ENCODE data around the gene ZC3H4.

ZC3H4 gene

GRCh38 chr19:47129579-47129978, 16.0 kb upstream of the ZC3H4 start:
- H3K27me3 ChIP-seq (ENCODE audit: insufficient read depth, low read length), result no peaks in the 10 kb centered on the region
- H2AFZ ChIP-seq (ENCODE audit: low read depth, low read length), result no peak overlapping the region
- no peaks in the 10 kb centered on the region for H3K9me3 ChIP-seq (ENCODE audit: low read length)
- H3K4me1 ChIP-seq (ENCODE audit: insufficient read depth, low read length), result peaks cover 18% of the 10 kb centered on the region
- no peak overlapping the region for H3K4me3 ChIP-seq (ENCODE audit: low read length)
- H3K36me3 ChIP-seq (ENCODE audit: insufficient read depth, low read length), result peaks cover 15% of the 10 kb centered on the region

- H3K36me3 ChIP-seq (ENCODE audit: insufficient read depth, low read length), result no peaks in the 10 kb centered on the region
- H3K4me1 ChIP-seq (ENCODE audit: insufficient read depth, low read length), result no peaks in the 10 kb centered on the region
- no peaks in the 10 kb centered on the region for H3K27me3 ChIP-seq (ENCODE audit: insufficient read depth, low read length)
- no peak overlapping the region for H3K4me3 ChIP-seq (ENCODE audit: low read length)
- H2AFZ ChIP-seq (ENCODE audit: low read depth, low read length), result no peak overlapping the region
- no peaks in the 10 kb centered on the region for H3K9me3 ChIP-seq (ENCODE audit: low read length)
Observed at GRCh38 chr19:47125669-47125938, 12.0 kb upstream of the ZC3H4 start.

GRCh38 chr19:47124937-47125668, 11.5 kb upstream of the ZC3H4 start:
- no peak overlapping the region for H2AFZ ChIP-seq (ENCODE audit: low read depth, low read length)
- no peaks in the 10 kb centered on the region for H3K9me3 ChIP-seq (ENCODE audit: low read length)
- no peaks in the 10 kb centered on the region for H3K36me3 ChIP-seq (ENCODE audit: insufficient read depth, low read length)
- no peak overlapping the region for H3K4me3 ChIP-seq (ENCODE audit: low read length)
- H3K4me1 ChIP-seq (ENCODE audit: insufficient read depth, low read length), result no peaks in the 10 kb centered on the region
- H3K27me3 ChIP-seq (ENCODE audit: insufficient read depth, low read length), result no peaks in the 10 kb centered on the region

- H3K36me3 ChIP-seq (ENCODE audit: insufficient read depth, low read length), result no peaks in the 10 kb centered on the region
- no peaks in the 10 kb centered on the region for H3K27me3 ChIP-seq (ENCODE audit: insufficient read depth, low read length)
- no peaks in the 10 kb centered on the region for H3K4me1 ChIP-seq (ENCODE audit: insufficient read depth, low read length)
- no peaks in the 10 kb centered on the region for H3K9me3 ChIP-seq (ENCODE audit: low read length)
- no peak overlapping the region for H2AFZ ChIP-seq (ENCODE audit: low read depth, low read length)
- no peak overlapping the region for H3K4me3 ChIP-seq (ENCODE audit: low read length)
Observed at GRCh38 chr19:47123406-47123805, 9.8 kb upstream of the ZC3H4 start.

GRCh38 chr19:47122359-47123335, 9.1 kb upstream of the ZC3H4 start:
- no peaks in the 10 kb centered on the region for H3K27me3 ChIP-seq (ENCODE audit: insufficient read depth, low read length)
- H3K4me1 ChIP-seq (ENCODE audit: insufficient read depth, low read length), result no peaks in the 10 kb centered on the region
- H3K9me3 ChIP-seq (ENCODE audit: low read length), result no peaks in the 10 kb centered on the region
- H3K4me3 ChIP-seq (ENCODE audit: low read length), result no peak overlapping the region
- no peak overlapping the region for H2AFZ ChIP-seq (ENCODE audit: low read depth, low read length)
- no peaks in the 10 kb centered on the region for H3K36me3 ChIP-seq (ENCODE audit: insufficient read depth, low read length)

GRCh38 chr19:47120470-47121067, 7.0 kb upstream of the ZC3H4 start:
- Histone ChIP-seq H2AFZ (ENCODE audit: low read depth, low read length) (no peak overlapping the region), H3K27me3 (ENCODE audit: insufficient read depth, low read length) (no peaks in the 10 kb centered on the region), H3K4me1 (ENCODE audit: insufficient read depth, low read length) (no peaks in the 10 kb centered on the region), H3K36me3 (ENCODE audit: insufficient read depth, low read length) (no peaks in the 10 kb centered on the region), H3K4me3 (ENCODE audit: low read length) (no peak overlapping the region), H3K9me3 (ENCODE audit: low read length) (no peaks in the 10 kb centered on the region)

GRCh38 chr19:47113850-47114651, 475 bp upstream of the ZC3H4 start:
- Histone ChIP-seq H3K27me3 (ENCODE audit: insufficient read depth, low read length) (no peaks in the 10 kb centered on the region), H3K9me3 (ENCODE audit: low read length) (no peaks in the 10 kb centered on the region), H2AFZ (ENCODE audit: low read depth, low read length) (no peak overlapping the region), H3K4me3 (ENCODE audit: low read length) (peak overlapping the region; percentile 81), H3K36me3 (ENCODE audit: insufficient read depth, low read length) (peaks cover 8% of the 10 kb centered on the region), H3K4me1 (ENCODE audit: insufficient read depth, low read length) (peaks cover 29% of the 10 kb centered on the region)

- H3K4me3 ChIP-seq (ENCODE audit: low read length), result peak overlapping the region; percentile 81
- peaks cover 42% of the 10 kb centered on the region for H3K4me1 ChIP-seq (ENCODE audit: insufficient read depth, low read length)
Observed at GRCh38 chr19:47112166-47112996, 1.2 kb downstream of the ZC3H4 start.

GRCh38 chr19:47111682-47112165, 1.9 kb downstream of the ZC3H4 start:
- Histone ChIP-seq H3K9me3 (ENCODE audit: low read length) (no peaks in the 10 kb centered on the region), H3K27me3 (ENCODE audit: insufficient read depth, low read length) (no peaks in the 10 kb centered on the region), H2AFZ (ENCODE audit: low read depth, low read length) (no peak overlapping the region), H3K4me3 (ENCODE audit: low read length) (peak overlapping the region; percentile 81), H3K4me1 (ENCODE audit: insufficient read depth, low read length) (peaks cover 47% of the 10 kb centered on the region), H3K36me3 (ENCODE audit: insufficient read depth, low read length) (peaks cover 10% of the 10 kb centered on the region)

More at GRCh38 chr19:47112166-47112996, 1.2 kb downstream of the ZC3H4 start:
- Histone ChIP-seq H3K27me3 (ENCODE audit: insufficient read depth, low read length) (no peaks in the 10 kb centered on the region), H2AFZ (ENCODE audit: low read depth, low read length) (peak overlapping the region; percentile 8), H3K36me3 (ENCODE audit: insufficient read depth, low read length) (peaks cover 8% of the 10 kb centered on the region), H3K9me3 (ENCODE audit: low read length) (no peaks in the 10 kb centered on the region)

GRCh38 chr19:47111006-47111621, 2.5 kb downstream of the ZC3H4 start:
- peak overlapping the region; percentile 81 for H3K4me3 ChIP-seq (ENCODE audit: low read length)
- peaks cover 52% of the 10 kb centered on the region for H3K4me1 ChIP-seq (ENCODE audit: insufficient read depth, low read length)
- H3K27me3 ChIP-seq (ENCODE audit: insufficient read depth, low read length), result no peaks in the 10 kb centered on the region
- H3K9me3 ChIP-seq (ENCODE audit: low read length), result no peaks in the 10 kb centered on the region
- peaks cover 11% of the 10 kb centered on the region for H3K36me3 ChIP-seq (ENCODE audit: insufficient read depth, low read length)
- H2AFZ ChIP-seq (ENCODE audit: low read depth, low read length), result no peak overlapping the region

- H3K4me3 ChIP-seq (ENCODE audit: low read length), result peak overlapping the region; percentile 81
Observed at GRCh38 chr19:47110521-47111005, 3.0 kb downstream of the ZC3H4 start.

More at GRCh38 chr19:47110521-47111005, 3.0 kb downstream of the ZC3H4 start:
- peaks cover 52% of the 10 kb centered on the region for H3K4me1 ChIP-seq (ENCODE audit: insufficient read depth, low read length)
- no peak overlapping the region for H2AFZ ChIP-seq (ENCODE audit: low read depth, low read length)
- no peaks in the 10 kb centered on the region for H3K9me3 ChIP-seq (ENCODE audit: low read length)
- peaks cover 16% of the 10 kb centered on the region for H3K36me3 ChIP-seq (ENCODE audit: insufficient read depth, low read length)
- H3K27me3 ChIP-seq (ENCODE audit: insufficient read depth, low read length), result no peaks in the 10 kb centered on the region
